HT-29 (cell line): ENCODE results near the gene AKT1S1. TPM values are rescaled to one million over a fixed set of nuclear protein-coding genes. Genes with fewer than 3 reads are reported as not detected.
A peak's percentile ranks its signal among the peaks of the same experiment; 100 is the strongest.

ENCODE experiments used
- DNase-seq: peaks from one replicate; pipeline ENCODE4 v3.0.0-alpha.2; 2015; ENCODE audit warnings: low spot score
- total RNA-seq: library from RNA; depleted of rRNA; stranded (reverse); fragments of >200 nt; shearing (Covaris generic); gene quantifications from 2 replicates; pipeline ENCODE4 v1.2.3, GENCODE V29; 2014

AKT1S1 gene
- total RNA-seq, 1 experiment from 2014 or later: 96.4 TPM

DNA sequence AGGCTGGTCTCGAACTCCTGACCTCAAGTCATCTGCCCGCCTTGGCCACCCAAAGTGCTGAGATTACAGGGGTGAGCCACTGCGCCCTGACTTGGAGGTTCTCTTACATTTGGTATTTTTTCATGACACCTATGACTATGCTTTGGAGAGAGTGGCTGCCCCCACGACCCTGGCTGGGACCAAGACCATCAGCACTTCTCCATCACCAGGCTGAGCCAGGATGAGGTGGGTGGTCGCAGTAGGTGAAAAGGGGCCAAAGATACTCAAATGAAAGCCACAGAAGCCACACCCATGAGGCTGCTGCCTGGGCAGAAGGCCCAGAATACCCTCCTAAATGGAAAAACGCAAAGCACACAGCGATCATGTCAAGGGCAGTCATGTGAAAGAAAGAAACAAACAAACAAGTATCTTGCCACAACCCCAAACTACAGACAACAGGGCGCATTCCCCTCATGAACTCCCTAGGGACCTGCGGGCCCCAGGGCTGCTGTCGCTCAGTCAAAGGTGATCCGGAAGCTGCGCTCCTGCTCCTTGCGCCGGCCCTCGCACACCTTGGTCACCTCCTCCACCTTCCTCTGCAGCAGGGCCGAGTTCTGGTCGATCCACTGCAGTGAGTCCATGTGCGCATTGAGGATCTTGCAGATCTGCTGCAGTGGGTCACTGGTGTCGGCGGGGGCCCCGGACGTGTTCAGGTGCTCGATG is 30.7 kb upstream of the AKT1S1 start:
- no peak for DNase-seq

GRCh38 chr19:49906879-49907564 is 29.9 kb upstream of the AKT1S1 start:
- DNase-seq: no peak

GRCh38 chr19:49904136-49904535 is 27.0 kb upstream of the AKT1S1 start:
- no peak for DNase-seq

GRCh38 chr19:49896863-49897621 is 19.9 kb upstream of the AKT1S1 start, which contains the start of gene IL4I1:
TSS of gene IL4I1 (minus strand) at chr19:49896887. CDS start at chr19:49896160, 727 bp downstream.
- no peak for DNase-seq

DNA sequence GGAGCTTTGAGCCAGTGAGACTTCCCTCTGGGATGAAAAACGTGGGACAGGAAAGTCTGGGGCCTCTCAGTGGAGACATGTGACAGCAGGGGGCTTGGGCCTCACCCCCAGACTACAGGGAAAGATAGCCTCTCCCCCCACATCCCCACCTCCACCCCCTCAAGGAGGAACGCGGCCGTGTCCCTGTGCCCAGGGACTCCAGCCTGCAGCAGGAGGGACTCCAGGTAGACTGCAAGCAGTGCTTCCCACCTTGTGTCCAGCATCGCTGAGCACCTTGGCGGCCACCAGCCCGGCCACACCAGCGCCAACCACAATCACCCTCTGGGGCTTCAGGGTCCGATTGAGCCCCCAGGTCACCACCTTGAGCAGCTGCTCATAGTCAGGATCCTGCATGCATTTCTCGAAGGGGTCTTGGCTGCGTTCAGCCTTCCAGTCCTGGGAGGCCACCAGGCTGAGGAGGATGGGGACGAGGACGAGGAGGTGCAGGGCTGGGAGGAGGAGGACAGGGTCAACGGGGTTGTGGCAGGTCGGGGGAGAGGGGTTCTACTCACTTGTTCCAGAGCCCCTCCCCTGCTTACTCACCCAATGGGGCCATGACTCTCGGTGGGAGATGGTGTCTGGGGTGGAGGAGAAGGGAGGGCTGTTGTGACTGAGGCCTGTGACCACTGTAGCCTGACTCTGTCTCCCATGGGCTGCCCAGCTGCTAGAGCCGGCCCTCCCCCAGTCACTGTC is 18.6 kb upstream of the AKT1S1 start:
- no peak for DNase-seq

DNA sequence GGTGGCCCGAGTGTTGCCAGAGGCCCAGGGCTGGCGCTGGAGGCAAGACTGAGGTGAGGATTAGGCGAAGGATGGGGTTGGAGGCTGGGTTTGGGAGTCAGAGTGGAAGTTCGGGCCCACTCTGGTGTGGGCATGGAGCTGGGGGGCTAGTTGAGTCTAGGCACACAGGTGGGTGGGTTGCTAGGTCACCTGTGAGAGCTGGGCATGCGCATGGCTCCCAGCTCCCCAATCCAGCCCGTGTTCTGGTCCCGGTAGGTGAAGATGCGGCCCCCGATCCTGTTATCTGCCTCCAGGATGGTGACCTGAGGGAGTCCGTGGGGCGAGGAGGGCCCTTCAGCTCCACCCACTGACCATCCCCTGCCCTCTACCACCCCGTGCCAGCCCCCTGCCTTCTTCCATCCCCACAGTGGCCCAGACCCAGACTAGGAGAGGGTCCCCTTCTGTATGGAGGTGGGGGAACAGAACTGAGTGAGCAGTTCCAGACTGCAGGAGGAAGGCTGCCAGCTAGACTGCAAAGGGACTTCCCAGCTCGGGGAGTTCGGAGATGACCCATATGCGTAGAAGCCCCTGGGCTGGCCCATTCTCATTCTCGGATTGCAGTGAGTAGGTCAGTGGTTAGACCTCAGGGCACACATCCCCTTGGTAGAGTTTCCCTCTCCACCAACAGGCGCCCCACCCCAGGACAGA is 17.9 kb upstream of the AKT1S1 start:
- no peak for DNase-seq

GRCh38 chr19:49894011-49894664 is 17.0 kb upstream of the AKT1S1 start:
- no peak for DNase-seq

- no peak for DNase-seq
Measured at GRCh38 chr19:49892716-49893115, 15.6 kb upstream of the AKT1S1 start.

- no peak for DNase-seq
Measured at GRCh38 chr19:49891393-49891792, 14.2 kb upstream of the AKT1S1 start.

- DNase-seq: peak; percentile 71
Measured at GRCh38 chr19:49890349-49891311, 13.5 kb upstream of the AKT1S1 start.

DNA sequence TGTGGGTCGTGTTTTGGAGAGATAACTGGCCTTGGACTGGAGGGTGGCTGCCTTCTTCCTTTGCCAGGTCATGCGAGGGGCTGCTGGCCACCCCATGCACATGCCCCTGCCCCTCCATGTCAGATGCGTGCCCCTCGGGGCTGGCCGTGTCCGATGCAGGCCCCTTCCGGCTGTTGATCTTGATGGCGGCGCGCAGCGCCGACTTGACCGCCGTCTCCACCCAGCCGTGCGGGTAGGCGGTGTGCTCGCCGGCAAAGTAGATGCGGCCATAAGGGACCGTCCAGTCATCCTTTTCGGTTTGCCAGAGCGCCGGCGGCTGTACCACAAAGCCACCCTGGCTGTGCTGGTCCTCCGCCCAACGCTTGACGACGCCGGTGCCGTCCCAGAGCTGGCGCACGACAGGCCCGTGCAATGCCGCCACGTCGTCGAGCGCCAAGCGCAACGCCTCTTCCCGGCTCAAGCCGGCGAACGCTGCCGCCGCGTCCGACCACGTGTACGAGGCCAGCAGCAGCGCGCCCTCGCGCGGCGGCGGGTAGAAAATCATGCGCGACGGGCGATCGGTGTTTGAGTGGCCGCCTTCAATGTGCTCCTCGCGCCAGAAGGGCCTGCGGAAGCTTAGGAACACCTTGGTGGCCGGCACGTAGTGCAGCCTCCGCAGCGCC is 12.7 kb upstream of the AKT1S1 start:
- peak; percentile 90 for DNase-seq

- DNase-seq: no peak
Measured at GRCh38 chr19:49889038-49889686, 12.0 kb upstream of the AKT1S1 start.

- peak; percentile 59 for DNase-seq
Measured at GRCh38 chr19:49888510-49888824, 11.3 kb upstream of the AKT1S1 start.

DNA sequence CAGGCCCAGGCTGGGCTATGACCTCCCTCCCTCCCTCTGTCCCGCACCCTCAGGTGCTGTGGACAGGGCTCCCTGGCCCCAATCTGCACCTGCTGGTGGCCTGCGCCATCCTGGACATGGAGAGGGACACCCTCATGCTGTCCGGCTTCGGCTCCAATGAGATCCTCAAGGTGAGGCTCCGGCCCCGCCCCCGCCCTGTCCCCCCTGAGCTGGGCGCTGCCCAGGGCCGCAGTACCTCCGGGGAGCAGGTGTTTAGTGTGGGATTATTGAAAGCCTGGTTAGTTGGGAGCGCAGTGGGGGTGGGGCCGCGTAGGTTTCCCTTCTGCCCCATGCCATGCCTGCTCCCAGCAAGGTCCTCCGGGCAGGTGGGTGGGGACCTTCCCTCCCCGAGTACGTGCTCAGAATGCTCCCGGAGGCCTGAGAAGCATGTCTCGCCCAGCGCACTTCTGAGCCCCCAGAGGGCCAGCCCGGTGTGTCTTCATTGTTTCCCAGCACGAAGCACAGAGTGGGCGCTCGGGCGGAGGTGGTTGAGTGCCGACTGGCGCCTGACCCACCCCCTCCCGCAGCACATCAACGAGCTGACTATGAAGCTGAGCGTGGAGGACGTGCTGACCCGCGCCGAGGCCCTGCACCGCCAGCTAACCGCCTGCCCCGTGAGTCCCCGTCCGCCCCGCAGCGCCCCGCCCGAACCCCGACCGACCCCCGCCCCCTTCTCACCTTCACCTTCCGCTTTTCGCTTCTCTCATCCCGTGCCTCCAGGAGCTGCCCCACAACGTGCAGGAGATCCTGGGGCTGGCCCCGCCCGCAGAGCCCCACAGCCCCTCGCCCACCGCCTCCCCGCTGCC is 10.7 kb upstream of the AKT1S1 start:
- peak; percentile 85 for DNase-seq

DNA sequence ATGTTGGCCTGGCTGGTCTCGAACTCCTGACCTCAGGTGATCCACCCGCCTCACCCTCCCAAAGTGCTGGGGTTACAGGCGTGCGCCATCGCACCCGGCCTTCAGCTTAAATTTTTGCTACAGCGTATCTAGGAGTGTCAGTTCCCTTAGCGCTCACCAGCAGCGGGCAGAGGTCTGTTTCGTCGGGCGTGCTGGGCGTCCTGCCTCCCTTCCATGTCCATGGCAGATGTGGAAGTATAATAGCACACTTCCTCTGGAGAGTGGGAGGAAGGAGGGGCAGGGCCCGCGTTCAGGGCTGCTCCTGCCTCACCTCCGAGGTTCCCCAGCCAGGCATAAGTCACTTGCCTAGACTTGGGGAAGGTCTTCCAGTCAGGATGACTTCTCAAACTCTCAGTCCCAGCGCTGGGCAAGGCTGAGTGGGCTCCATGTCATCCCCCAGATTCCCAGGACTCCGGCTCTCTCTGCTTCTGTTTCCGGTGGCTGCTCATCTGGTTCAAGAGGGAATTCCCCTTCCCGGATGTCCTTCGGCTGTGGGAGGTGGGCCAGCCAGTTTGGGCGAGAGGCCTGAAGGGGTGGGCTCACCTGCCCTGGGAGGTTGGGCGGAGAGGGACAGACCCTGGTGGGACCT is 10.0 kb upstream of the AKT1S1 start:
- peak; percentile 81 for DNase-seq

DNA sequence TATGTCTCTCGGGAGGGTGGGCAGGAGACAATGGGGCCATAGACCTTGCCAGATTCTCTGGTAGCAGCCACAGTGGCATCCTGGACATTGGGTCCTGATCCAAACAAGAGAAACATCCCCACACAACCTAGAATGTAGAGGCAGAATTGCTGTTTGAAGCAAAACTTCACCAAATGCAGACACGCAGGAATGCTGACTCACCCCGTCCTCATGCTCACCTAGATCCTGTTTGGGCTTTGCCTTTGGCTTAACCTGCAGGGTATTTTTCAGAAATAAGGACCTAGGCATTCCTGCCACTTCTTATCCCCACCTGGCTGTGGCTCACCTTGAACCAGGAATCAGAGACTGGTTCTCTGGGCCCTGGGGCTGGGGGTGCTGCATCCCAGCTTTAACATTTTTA is 7.6 kb upstream of the AKT1S1 start:
- DNase-seq: no peak

- DNase-seq: no peak
Measured at GRCh38 chr19:49884109-49884508, 7.0 kb upstream of the AKT1S1 start.
